ENCODE measurements around the gene SMIM44. TPM values are rescaled to one million over a fixed set of nuclear protein-coding genes. Genes with fewer than 3 reads are reported as not detected.

SMIM44 gene
- total RNA-seq, 1 donor from 2014 or later: not detected

Small RNA genes within 50 kb of the gene (small RNA-seq; reads per million reads assigned to genes)
- not detected for gene RF00212 (ENCODE audit: low replicate concordance)

Other genes starting within 250 kb of the SMIM44 start
- 7.1 TPM for gene NFIC, start 116.9 kb downstream of the SMIM44 start, total RNA-seq
- 0.25 TPM for gene SMIM24, start 2.9 kb downstream of the SMIM44 start, total RNA-seq
- gene DOHH, start 17.2 kb upstream of the SMIM44 start, total RNA-seq: 11.6 TPM
- 27.5 TPM for gene FZR1, start 22.9 kb upstream of the SMIM44 start, total RNA-seq
- not detected for gene TEKTIP1, start 55.7 kb upstream of the SMIM44 start, total RNA-seq
- 24.6 TPM for gene MFSD12, start 74.1 kb upstream of the SMIM44 start, total RNA-seq
- gene HMG20B, start 89.5 kb upstream of the SMIM44 start, total RNA-seq: 9.6 TPM
- gene GIPC3, start 102.0 kb upstream of the SMIM44 start, total RNA-seq: 0.25 TPM
- 0.25 TPM for gene TBXA2R, start 123.4 kb upstream of the SMIM44 start, total RNA-seq
- gene CACTIN, start 143.3 kb upstream of the SMIM44 start, total RNA-seq: 16.2 TPM
- 22.4 TPM for gene PIP5K1C, start 217.0 kb upstream of the SMIM44 start, total RNA-seq
- gene TJP3, start 224.9 kb upstream of the SMIM44 start, total RNA-seq: under 0.01 TPM